Esophagus muscularis mucosa (tissue), 4 donors: ENCODE data around the gene SLC35F3.

ENCODE experiments used
- EP300 ChIP-seq: sonication (generic); formaldehyde crosslinking; IDR thresholded peaks from one replicate; pipeline ENCODE4 v1.6.1; 2017; ENCODE audit warnings: antibody characterized with exemption
- POLR2A ChIP-seq: fragments of 450-650 bp; IDR thresholded peaks from one replicate; pipeline ENCODE4 v1.6.1; 2017; ENCODE audit warnings: antibody characterized with exemption, moderate library complexity, mild to moderate bottlenecking, low read depth
- TF ChIP-seq, protein P1 (sequence below), 3 experiments: fragments of 200-600 bp in 2 of 3; fragments of 450-650 bp in 1 of 3; sonication (generic) in 2 of 3; IDR thresholded peaks; one replicate each; pipeline ENCODE4 v1.5.1; 2017 to 2019; ENCODE audit warnings: antibody characterized with exemption in 3 of 3, mild to moderate bottlenecking in 2 of 3, moderate library complexity in 1 of 3

DNA sequence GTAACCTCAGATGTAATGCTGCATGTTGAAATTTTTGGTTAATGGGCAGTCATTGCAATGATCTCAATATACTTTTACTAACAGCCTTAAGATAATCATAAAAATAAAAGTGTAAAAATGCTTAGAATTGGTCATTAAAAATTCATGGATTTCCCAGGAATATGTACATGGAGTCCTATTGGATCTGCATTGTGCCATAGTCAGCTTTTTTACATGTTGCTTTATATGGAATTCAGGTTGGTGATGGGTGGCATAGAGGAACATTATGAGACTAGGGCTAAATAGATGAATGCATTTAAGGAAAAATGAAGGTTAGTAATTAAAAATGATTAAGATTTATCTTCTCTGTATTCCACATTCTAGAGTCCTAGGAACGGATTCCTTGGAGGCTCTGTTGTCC, 103.2 kb downstream of the SLC35F3 start:
- TF ChIP-seq, protein P1, sequence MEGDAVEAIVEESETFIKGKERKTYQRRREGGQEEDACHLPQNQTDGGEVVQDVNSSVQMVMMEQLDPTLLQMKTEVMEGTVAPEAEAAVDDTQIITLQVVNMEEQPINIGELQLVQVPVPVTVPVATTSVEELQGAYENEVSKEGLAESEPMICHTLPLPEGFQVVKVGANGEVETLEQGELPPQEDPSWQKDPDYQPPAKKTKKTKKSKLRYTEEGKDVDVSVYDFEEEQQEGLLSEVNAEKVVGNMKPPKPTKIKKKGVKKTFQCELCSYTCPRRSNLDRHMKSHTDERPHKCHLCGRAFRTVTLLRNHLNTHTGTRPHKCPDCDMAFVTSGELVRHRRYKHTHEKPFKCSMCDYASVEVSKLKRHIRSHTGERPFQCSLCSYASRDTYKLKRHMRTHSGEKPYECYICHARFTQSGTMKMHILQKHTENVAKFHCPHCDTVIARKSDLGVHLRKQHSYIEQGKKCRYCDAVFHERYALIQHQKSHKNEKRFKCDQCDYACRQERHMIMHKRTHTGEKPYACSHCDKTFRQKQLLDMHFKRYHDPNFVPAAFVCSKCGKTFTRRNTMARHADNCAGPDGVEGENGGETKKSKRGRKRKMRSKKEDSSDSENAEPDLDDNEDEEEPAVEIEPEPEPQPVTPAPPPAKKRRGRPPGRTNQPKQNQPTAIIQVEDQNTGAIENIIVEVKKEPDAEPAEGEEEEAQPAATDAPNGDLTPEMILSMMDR (IDR thresholded peaks at IDR 0.05) = no peak
- TF ChIP-seq EP300 (no peak), POLR2A (no peak)
